Suprapubic skin (tissue), 4 donors: Measurements from ENCODE around the gene USP3. TPM values are rescaled to one million over a fixed set of nuclear protein-coding genes. Genes with fewer than 3 reads are reported as not detected.

ENCODE experiments used
- DNase-seq, 2 donors: peaks; one replicate each; pipeline ENCODE4 v3.0.0-alpha.2; 2019; ENCODE audit warnings: low spot score in 2 of 2
- H3K27ac ChIP-seq: fragments of 200-600 bp; sonication (generic); one replicate; pipeline ENCODE4 v1.5.1; 2019
- H3K27me3 ChIP-seq: fragments of 200-600 bp; sonication (generic); one replicate; pipeline ENCODE4 v1.5.1; 2019
- H3K36me3 ChIP-seq: fragments of 200-600 bp; sonication (generic); one replicate; pipeline ENCODE4 v1.5.1; 2019
- H3K4me1 ChIP-seq: fragments of 200-600 bp; sonication (generic); one replicate; pipeline ENCODE4 v1.5.1; 2019
- H3K4me3 ChIP-seq: fragments of 200-600 bp; sonication (generic); one replicate; pipeline ENCODE4 v1.5.1; 2019; ENCODE audit warnings: mild to moderate bottlenecking
- H3K9me3 ChIP-seq: fragments of 200-600 bp; sonication (generic); one replicate; pipeline ENCODE4 v1.5.1; 2019
- CTCF ChIP-seq, 2 donors: fragments of 200-600 bp in 1 of 2; fragments of 450-650 bp in 1 of 2; sonication (generic) in 1 of 2; IDR thresholded peaks; one replicate each; pipeline ENCODE4 v1.5.1; 2016 to 2019; ENCODE audit warnings: antibody characterized with exemption in 2 of 2, mild to moderate bottlenecking in 1 of 2, moderate library complexity in 1 of 2
- EP300 ChIP-seq: sonication (generic); formaldehyde crosslinking; IDR thresholded peaks from one replicate; pipeline ENCODE4 v1.6.1; 2017; ENCODE audit warnings: antibody characterized with exemption
- POLR2A ChIP-seq, 2 donors: fragments of 450-650 bp; IDR thresholded peaks; one replicate each; pipeline ENCODE4 v1.6.1; 2017; ENCODE audit warnings: antibody characterized with exemption in 2 of 2, mild to moderate bottlenecking in 2 of 2, moderate library complexity in 2 of 2
- POLR2AphosphoS5 ChIP-seq, 3 donors: sonication (generic); formaldehyde crosslinking; IDR thresholded peaks; one replicate each; pipeline ENCODE4 v1.6.1; 2017; ENCODE audit warnings: antibody characterized with exemption in 3 of 3
- WGBS: methylation state at CpG from one replicate; pipeline ENCODE4 v1.1.5; 2018; 5-methylcytosine and 5-hydroxymethylcytosine counted together
- total RNA-seq, 4 donors: library from RNA; depleted of rRNA; stranded (reverse); fragments of >200 nt; gene quantifications; one replicate each; pipeline ENCODE4 v1.1.0, GENCODE V29; 2016

USP3 gene
- total RNA-seq, 4 donors from 2014 or later: 43.2 to 105 (median 48.0) TPM

- WGBS: 92% methylated on average over 6 of the region's 6 CpGs
- peaks cover 32% of the 10 kb centered on the region for H3K4me1 ChIP-seq
Measured at GRCh38 chr15:63478243-63478642, 26.1 kb upstream of the USP3 start.

GRCh38 chr15:63480441-63480821 lies 24.0 kb upstream of the USP3 start:
- no peak for DNase-seq
- 83% methylated on average over 2 of the region's 2 CpGs for WGBS
- no peaks in the 10 kb centered on the region for H3K36me3 ChIP-seq
- H3K9me3 ChIP-seq: no peaks in the 10 kb centered on the region
- no peaks in the 10 kb centered on the region for H3K27me3 ChIP-seq
- H3K4me3 ChIP-seq: no peak overlapping the region
- H3K27ac ChIP-seq: no peak overlapping the region
- TF ChIP-seq POLR2AphosphoS5 (IDR thresholded peaks at IDR 0.05) (no peak), CTCF (IDR thresholded peaks at IDR 0.05) (no peak), EP300 (no peak), POLR2A (IDR thresholded peaks at IDR 0.05) (no peak)
- H3K4me1 ChIP-seq: peaks cover 19% of the 10 kb centered on the region

More at GRCh38 chr15:63478243-63478642, 26.1 kb upstream of the USP3 start:
- no peak for DNase-seq
- no peak for TF ChIP-seq CTCF (IDR thresholded peaks at IDR 0.05)
- no peak for TF ChIP-seq POLR2A (IDR thresholded peaks at IDR 0.05)
- no peak for TF ChIP-seq EP300
- TF ChIP-seq POLR2AphosphoS5 (IDR thresholded peaks at IDR 0.05): no peak
- H3K9me3 ChIP-seq: no peaks in the 10 kb centered on the region
- H3K4me3 ChIP-seq: no peak overlapping the region
- H3K27ac ChIP-seq: no peak overlapping the region
- H3K36me3 ChIP-seq: no peaks in the 10 kb centered on the region
- no peaks in the 10 kb centered on the region for H3K27me3 ChIP-seq

- Histone ChIP-seq H3K27me3 (no peaks in the 10 kb centered on the region), H3K4me3 (no peak overlapping the region), H3K27ac (no peak overlapping the region), H3K36me3 (no peaks in the 10 kb centered on the region), H3K9me3 (no peaks in the 10 kb centered on the region), H3K4me1 (peaks cover 13% of the 10 kb centered on the region)
- no peak for DNase-seq
- TF ChIP-seq CTCF (IDR thresholded peaks at IDR 0.05) (no peak), POLR2A (IDR thresholded peaks at IDR 0.05) (no peak), POLR2AphosphoS5 (IDR thresholded peaks at IDR 0.05) (no peak), EP300 (no peak)
- WGBS: 84% methylated on average over 3 of the region's 3 CpGs
Measured at GRCh38 chr15:63481105-63481810, 23.1 kb upstream of the USP3 start.

- Histone ChIP-seq H3K4me1 (peaks cover 15% of the 10 kb centered on the region), H3K4me3 (no peak overlapping the region), H3K27me3 (no peaks in the 10 kb centered on the region), H3K36me3 (no peaks in the 10 kb centered on the region), H3K27ac (no peak overlapping the region), H3K9me3 (no peaks in the 10 kb centered on the region)
- WGBS: 68% methylated on average over 7 of the region's 7 CpGs
- no peak for DNase-seq
- TF ChIP-seq POLR2A (IDR thresholded peaks at IDR 0.05) (no peak), POLR2AphosphoS5 (IDR thresholded peaks at IDR 0.05) (no peak), CTCF (IDR thresholded peaks at IDR 0.05) (no peak), EP300 (no peak)
Measured at GRCh38 chr15:63482874-63483323, 21.5 kb upstream of the USP3 start.

GRCh38 chr15:63483521-63484371 lies 20.6 kb upstream of the USP3 start:
- no peak overlapping the region for H3K27ac ChIP-seq
- peaks cover 15% of the 10 kb centered on the region for H3K4me1 ChIP-seq
- WGBS: 67% methylated on average over 6 of the region's 6 CpGs
- no peaks in the 10 kb centered on the region for H3K27me3 ChIP-seq
- no peak for DNase-seq
- TF ChIP-seq POLR2A (IDR thresholded peaks at IDR 0.05): no peak
- H3K36me3 ChIP-seq: no peaks in the 10 kb centered on the region
- H3K9me3 ChIP-seq: no peaks in the 10 kb centered on the region
- H3K4me3 ChIP-seq: no peak overlapping the region
